ENCODE measurements around the gene ACBD3. TPM values are rescaled to one million over a fixed set of nuclear protein-coding genes. Genes with fewer than 3 reads are reported as not detected.

ACBD3 gene
- total and polyA plus RNA-seq, 2 of the 8 experiments (the other 6 are each of a cell fraction or from before 2014, with no cell fraction given), result 8.4 to 29.4 TPM

DNA sequence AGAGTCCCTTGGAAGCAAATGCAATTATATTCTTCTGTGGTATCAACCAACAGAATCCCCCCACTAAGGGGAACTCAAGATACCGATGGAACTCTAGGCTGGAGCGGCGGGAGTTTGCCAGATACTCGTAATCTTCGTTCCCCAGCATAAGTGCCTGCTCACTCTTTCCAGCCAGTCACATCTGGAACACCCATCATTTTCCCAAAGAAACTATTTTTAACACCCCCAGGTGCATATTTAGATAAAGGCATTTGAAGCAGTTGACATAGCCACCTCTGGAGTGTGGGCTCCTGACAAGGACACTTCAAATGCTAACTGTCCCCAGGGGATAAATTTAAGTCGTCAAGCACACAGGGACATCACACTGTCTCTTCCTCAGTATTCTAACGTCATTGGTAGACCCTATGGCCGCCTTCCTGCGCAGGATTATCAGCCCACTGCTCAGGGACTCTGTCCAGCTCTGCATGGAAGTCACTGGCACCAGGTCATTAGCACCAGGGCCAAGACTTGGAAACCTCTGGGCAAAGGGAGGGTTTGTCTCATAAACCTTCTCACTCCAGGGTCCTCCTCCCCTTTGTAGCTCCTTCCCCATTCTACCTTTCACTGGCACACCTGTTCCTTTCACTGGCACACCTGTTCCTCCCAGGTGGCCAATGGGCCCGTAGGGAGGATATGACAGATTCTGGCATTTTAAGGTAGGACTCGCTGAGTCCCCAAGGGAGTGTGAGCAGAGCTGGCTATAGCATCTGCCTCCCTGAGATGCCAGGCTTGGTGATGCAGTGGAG is 75.3 kb downstream of the ACBD3 start:
- no peak overlapping the region for H4K91ac ChIP-seq (replicated peaks; ENCODE audit: insufficient read length, low read length)
- 15% methylated on average over 11 of the region's 11 CpGs; no CpG with 5 or more reads in 1 of the 2 experiments for WGBS, 2 experiments (ENCODE audit: extremely low coverage in 1 of 2, insufficient coverage in 1 of 2, insufficient read length in 1 of 2, insufficient replicate concordance in 2 of 2, low coverage in 1 of 2, low lambda C conversion rate in 2 of 2, missing lambda C conversion rate in 1 of 2)
- CTCF ChIA-PET (ENCODE audit: partially characterized antibody), result interaction anchor here (0.6 to 5.7 kb wide), 8 partner anchors 8 to 92 kb away, joined by 3 to 35 read pairs (median 4); no protein-coding TSS in a partner anchor
- TF ChIP-seq, protein P1, sequence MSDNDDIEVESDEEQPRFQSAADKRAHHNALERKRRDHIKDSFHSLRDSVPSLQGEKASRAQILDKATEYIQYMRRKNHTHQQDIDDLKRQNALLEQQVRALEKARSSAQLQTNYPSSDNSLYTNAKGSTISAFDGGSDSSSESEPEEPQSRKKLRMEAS (IDR thresholded peaks at IDR 0.05), result peak; percentile 28; the same call in 1 of the 2 replicates
- peak; percentile 75 for TF ChIP-seq YY1 (IDR thresholded peaks at IDR 0.05; ENCODE audit: low read depth, low read length)
- peak; percentile 99 for TF ChIP-seq TCF12 (IDR thresholded peaks at IDR 0.05; ENCODE audit: low read depth, low read length)
- no peak for TF ChIP-seq USF2 (IDR thresholded peaks at IDR 0.05; ENCODE audit: low read length)
- peak in 1 of 2 experiments; percentile 47; a peak in 1 of 3 replicates for TF ChIP-seq EP300 (IDR thresholded peaks at IDR 0.05; ENCODE audit: borderline replicate concordance in 1 of 2, low read depth in 2 of 2, low read length in 2 of 2)
- peak in 1 of 2 experiments; percentile 43; a peak in 1 of 3 replicates for TF ChIP-seq POLR2A (IDR thresholded peaks at IDR 0.05; ENCODE audit: control extremely low read depth in 1 of 2, low read depth in 2 of 2, low read length in 2 of 2)
- peak; percentile 6 to 90; a peak in 1 of 4 replicates for TF ChIP-seq HDAC2 (IDR thresholded peaks at IDR 0.05; ENCODE audit: borderline replicate concordance in 1 of 2, low read depth in 2 of 2, low read length in 2 of 2)
- no peak for TF ChIP-seq CHD2 (IDR thresholded peaks at IDR 0.05; ENCODE audit: low read length)
- TF ChIP-seq TAF7 (optimal IDR thresholded peaks at IDR 0.05; ENCODE audit: borderline replicate concordance, low read depth, low read length), result peak; percentile 57

More for the DNA sequence above, 75.3 kb downstream of the ACBD3 start:
- Histone ChIP-seq H4K5ac (ENCODE audit: insufficient read length, low read depth, low read length) (peak overlapping the region; percentile 49), H3K79me2 (ENCODE audit: control insufficient read depth in 1 of 2, insufficient read depth in 2 of 2, low read length in 2 of 2) (no peaks in the 10 kb centered on the region), H3K27me3 (replicated peaks in 1 of 4; ENCODE audit: control insufficient read depth in 3 of 4, extremely low read depth in 1 of 4, insufficient read depth in 3 of 4, low read length in 3 of 4) (peaks cover 0 to 6% (median 3%) of the 10 kb centered on the region in 4 experiments; a peak in 5 of 7 replicates), H2BK15ac (ENCODE audit: low read length) (no peak overlapping the region; the same call in 1 of the 2 replicates), H2AFZ (ENCODE audit: low read length) (no peak overlapping the region), H2BK120ac (replicated peaks; ENCODE audit: low read depth, low read length) (no peak overlapping the region), H3K27ac (ENCODE audit: low read depth, low read length) (no peak overlapping the region), H3K9me3 (ENCODE audit: insufficient read depth in 2 of 2, low read depth in 1 of 2, low read length in 1 of 2) (peaks cover 0 to 5% of the 10 kb centered on the region in 2 experiments; a peak in 1 of 4 replicates), H4K8ac (ENCODE audit: extremely low read depth, insufficient read depth, low read length) (no peak overlapping the region), H3K14ac (ENCODE audit: insufficient read length) (no peak overlapping the region), H2BK20ac (ENCODE audit: low read length) (peak overlapping the region; percentile 87), H3K23me2 (ENCODE audit: low read depth, low read length) (peaks cover 14% of the 10 kb centered on the region; the same call in 1 of the 2 replicates), H3K18ac (ENCODE audit: extremely low read depth, low read length) (peak overlapping the region; percentile 95), H3K4me3 (ENCODE audit: extremely low read depth in 1 of 4, insufficient read depth in 2 of 4, low read depth in 3 of 4, low read length in 4 of 4) (peak overlapping the region; percentile 53 to 83 (median 58)), H3K4ac (replicated peaks; ENCODE audit: insufficient read length, low read depth, low read length) (no peak overlapping the region), H4K20me1 (replicated peaks in 1 of 2; ENCODE audit: control insufficient read depth in 1 of 2, insufficient read depth in 2 of 2, low read length in 2 of 2) (no peaks in the 10 kb centered on the region), H3K4me1 (replicated peaks in 1 of 4; ENCODE audit: control insufficient read depth in 3 of 4, insufficient read depth in 4 of 4, low read length in 3 of 4) (peaks cover 15 to 35% (median 29%) of the 10 kb centered on the region in 4 experiments), H2BK5ac (ENCODE audit: low read depth, low read length) (peak overlapping the region; percentile 85; the same call in 1 of the 2 replicates), H3K36me3 (ENCODE audit: control insufficient read depth in 2 of 4, insufficient read depth in 4 of 4, low read length in 3 of 4) (no peaks in the 10 kb centered on the region), H3K56ac (replicated peaks; ENCODE audit: insufficient read length, low read depth, low read length) (no peak overlapping the region), H3K9ac (replicated peaks in 1 of 4; ENCODE audit: extremely low read depth in 1 of 4, low read depth in 3 of 4, low read length in 3 of 4) (peak overlapping the region in 2 of 4 experiments; percentile 20 to 38; a peak in 4 of 7 replicates), H2AK5ac (ENCODE audit: low read depth, low read length) (peak overlapping the region; percentile 32; the same call in 1 of the 2 replicates), H3K4me2 (ENCODE audit: insufficient read depth in 1 of 2, low read depth in 2 of 2, low read length in 2 of 2) (peak overlapping the region; percentile 79 to 84), H3K79me1 (ENCODE audit: low read depth, low read length) (no peaks in the 10 kb centered on the region; the same call in 1 of the 2 replicates), H3K23ac (ENCODE audit: insufficient read length) (no peak overlapping the region), H2BK12ac (ENCODE audit: low read depth, low read length) (peak overlapping the region; percentile 93; the same call in 1 of the 2 replicates)
- FAIRE-seq (no peak), DNase-seq (ENCODE audit: low read depth in 1 of 2, low spot score in 2 of 2) (peak in 1 of 2 experiments; percentile 59)
- POLR2A ChIA-PET (ENCODE audit: partially characterized antibody), result interaction anchor here (0.7 to 5.7 kb wide), 19 partner anchors 8 to 230 kb away, joined by 3 to 48 read pairs (median 4); partner anchors contain the start of gene H3-3A
